NCI-H2029 (cell line): ENCODE data around the gene POLR1B.
"Not testable (repeated sequence)": the region's sequence is repeated elsewhere in the genome, so short reads cannot be mapped to it uniquely, and the experiment has no call there.

ENCODE experiments used
- DNase-seq: peaks from one replicate; lab custom pipeline; 2025; lab: John Stamatoyannopoulos, UW

POLR1B gene

GRCh38 chr2:112540906-112541305 is 1.4 kb upstream of the POLR1B start:
- DNase-seq: no peak

- peak; percentile 53 for DNase-seq
These were observed 746 bp upstream of the POLR1B start for GRCh38 chr2:112541315-112542122.

- no peak for DNase-seq
These were observed 858 bp downstream of the POLR1B start for GRCh38 chr2:112542984-112543661.

- DNase-seq: peak; percentile 10
These were observed 5.1 kb downstream of the POLR1B start for GRCh38 chr2:112547333-112547732.

- DNase-seq: no peak
These were observed 6.7 kb downstream of the POLR1B start for GRCh38 chr2:112548980-112549379.

GRCh38 chr2:112566104-112566503 is 23.8 kb downstream of the POLR1B start:
- DNase-seq: no peak

GRCh38 chr2:112566508-112566907 is 24.2 kb downstream of the POLR1B start:
- DNase-seq: not testable (repeated sequence)

GRCh38 chr2:112572005-112572404 is 29.7 kb downstream of the POLR1B start:
- DNase-seq: no peak

- DNase-seq: no peak
These were observed 35.5 kb downstream of the POLR1B start for GRCh38 chr2:112577756-112578155.

- peak; percentile 62 for DNase-seq
These were observed 37.0 kb downstream of the POLR1B start for GRCh38 chr2:112579241-112579640.

GRCh38 chr2:112580084-112580483 is 37.8 kb downstream of the POLR1B start:
- DNase-seq: no peak

GRCh38 chr2:112582314-112582746 is 40.1 kb downstream of the POLR1B start:
- DNase-seq: peak; percentile 59

- DNase-seq: no peak
These were observed 41.4 kb downstream of the POLR1B start for GRCh38 chr2:112583497-112584133.

- DNase-seq: peak; percentile 92
These were observed 42.0 kb downstream of the POLR1B start, which contains the start of gene CHCHD5 for GRCh38 chr2:112584134-112584890. CHCHD5 (plus strand) TSS chr2:112584609; CDS start chr2:112584648, 39 bp downstream.

GRCh38 chr2:112584891-112585250 is 42.6 kb downstream of the POLR1B start:
- DNase-seq: no peak

- DNase-seq: no peak
These were observed 43.1 kb downstream of the POLR1B start for GRCh38 chr2:112585400-112585799.

GRCh38 chr2:112585873-112586464 is 43.7 kb downstream of the POLR1B start:
- DNase-seq: no peak

GRCh38 chr2:112588611-112589045 is 46.4 kb downstream of the POLR1B start:
- peak; percentile 33 for DNase-seq

GRCh38 chr2:112591413-112591812 is 49.1 kb downstream of the POLR1B start:
- no peak for DNase-seq

- no peak for DNase-seq
These were observed 51.5 kb downstream of the POLR1B start for GRCh38 chr2:112593736-112594135.

- no peak for DNase-seq
These were observed 55.5 kb downstream of the POLR1B start for GRCh38 chr2:112597537-112598322.
